Measurements from ENCODE around the gene RNF152.

The RNF152 gene

DNA sequence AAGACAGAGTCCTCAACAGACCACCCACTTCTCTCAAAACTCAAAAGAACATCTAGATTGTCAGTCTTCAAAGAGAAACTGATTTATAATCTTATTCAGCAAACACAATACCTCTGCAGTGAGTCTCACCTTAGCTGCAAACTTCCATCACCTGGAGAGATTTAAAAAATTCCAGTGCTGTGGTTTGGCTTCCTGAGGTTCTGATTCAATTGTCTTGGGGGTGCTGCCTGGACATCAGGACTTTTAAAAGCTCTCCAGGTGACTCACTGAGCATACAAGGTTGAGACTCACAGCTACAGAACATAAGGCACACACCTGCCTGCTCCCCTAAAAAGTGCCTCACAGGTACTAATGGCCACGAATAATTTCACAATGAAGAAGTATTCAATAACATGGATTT lies 40.3 kb downstream of the RNF152 start:
- no peak for DNase-seq

GRCh38 chr18:61851940-61852451 lies 40.8 kb downstream of the RNF152 start:
- no peak for DNase-seq

- DNase-seq, result no peak
These were observed 41.5 kb downstream of the RNF152 start for GRCh38 chr18:61851279-61851678.

DNA sequence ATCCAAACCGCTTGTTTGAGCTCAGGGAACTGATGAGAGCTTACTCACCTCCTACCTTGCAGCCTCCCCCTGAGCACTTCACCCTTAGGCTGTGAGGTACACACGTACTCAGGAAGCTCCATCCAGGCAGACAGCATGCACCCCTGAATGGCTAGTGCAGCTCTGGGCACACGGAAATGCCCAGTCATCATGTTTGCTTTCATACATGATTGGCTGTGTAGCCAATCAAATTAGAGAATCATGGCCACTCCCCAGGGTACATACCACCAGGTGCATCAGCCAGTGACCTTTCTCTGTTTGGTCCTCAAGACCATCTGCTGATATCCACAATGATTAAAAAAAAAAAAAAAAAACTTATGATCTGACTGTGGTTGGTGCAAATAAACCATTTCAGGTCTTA lies 42.1 kb downstream of the RNF152 start:
- no peak for DNase-seq

GRCh38 chr18:61847164-61847791 lies 45.5 kb downstream of the RNF152 start:
- DNase-seq, result no peak

DNA sequence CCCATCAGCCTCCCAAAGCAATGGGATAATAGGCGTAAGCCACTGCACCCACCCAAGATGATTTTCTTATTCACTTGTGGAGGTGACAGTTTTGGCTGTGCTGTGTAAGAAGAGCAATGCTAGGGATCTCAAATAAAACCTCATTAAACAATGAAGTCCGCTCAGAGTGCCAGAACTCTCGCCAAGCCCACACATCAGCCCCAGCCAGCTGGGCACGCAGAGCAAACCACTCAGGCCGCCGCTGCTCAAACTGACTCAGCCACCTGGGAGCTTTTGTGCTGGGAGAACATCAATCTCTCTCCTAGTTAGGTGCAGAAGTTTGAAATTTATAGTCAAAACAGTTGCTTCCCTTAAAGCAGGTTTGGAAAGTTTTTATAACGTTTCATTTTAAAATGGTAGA lies 47.6 kb downstream of the RNF152 start:
- no peak for DNase-seq

- DNase-seq, result no peak
These were observed 48.1 kb downstream of the RNF152 start for GRCh38 chr18:61844726-61845125.

GRCh38 chr18:61842146-61842545 lies 50.7 kb downstream of the RNF152 start:
- no peak for DNase-seq

GRCh38 chr18:61841706-61842105 lies 51.1 kb downstream of the RNF152 start:
- DNase-seq, result no peak

DNA sequence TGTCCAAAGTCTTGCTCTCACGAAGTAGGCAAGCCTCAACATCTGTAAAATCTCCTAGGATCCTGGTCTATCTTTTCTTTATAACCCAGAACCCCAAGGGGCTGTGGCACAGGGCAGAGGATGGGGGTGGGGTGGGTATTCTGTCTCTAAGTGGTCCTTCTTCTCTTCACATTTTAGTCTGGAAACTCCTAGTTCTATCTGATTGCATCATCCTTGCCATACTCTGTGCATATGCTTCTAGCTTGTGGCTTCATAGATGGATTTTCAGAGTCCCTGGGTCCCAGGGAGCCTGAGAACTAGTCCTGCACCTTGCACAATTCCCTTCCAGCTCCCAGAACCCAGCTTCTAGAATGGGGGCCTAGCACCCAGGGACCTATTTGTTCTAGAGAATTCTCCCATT lies 52.5 kb downstream of the RNF152 start:
- DNase-seq, result no peak

- no peak for DNase-seq
These were observed 54.3 kb downstream of the RNF152 start for GRCh38 chr18:61838521-61838920.

- no peak for DNase-seq
These were observed 58.8 kb downstream of the RNF152 start for GRCh38 chr18:61833978-61834377.

DNA sequence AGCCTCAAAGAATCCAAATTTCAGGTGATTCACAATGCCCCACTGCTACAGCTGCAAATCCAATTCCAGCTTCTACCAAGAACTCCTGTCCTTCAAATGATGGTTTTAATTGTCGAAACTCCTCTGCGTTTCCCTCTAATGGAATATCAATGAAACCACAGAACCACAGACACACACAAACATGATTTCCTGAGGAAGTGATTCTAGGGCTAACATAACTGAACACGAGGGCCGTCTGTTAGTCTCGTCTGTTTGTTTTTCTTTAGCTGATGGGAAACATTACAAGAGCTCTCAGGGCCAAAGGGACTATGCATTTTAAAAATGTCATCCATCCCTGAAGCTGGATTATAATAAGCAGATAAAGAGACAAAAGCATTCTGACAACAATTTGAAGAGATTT lies 59.4 kb downstream of the RNF152 start:
- DNase-seq, result peak in 1 of 2 donors; percentile 19

DNA sequence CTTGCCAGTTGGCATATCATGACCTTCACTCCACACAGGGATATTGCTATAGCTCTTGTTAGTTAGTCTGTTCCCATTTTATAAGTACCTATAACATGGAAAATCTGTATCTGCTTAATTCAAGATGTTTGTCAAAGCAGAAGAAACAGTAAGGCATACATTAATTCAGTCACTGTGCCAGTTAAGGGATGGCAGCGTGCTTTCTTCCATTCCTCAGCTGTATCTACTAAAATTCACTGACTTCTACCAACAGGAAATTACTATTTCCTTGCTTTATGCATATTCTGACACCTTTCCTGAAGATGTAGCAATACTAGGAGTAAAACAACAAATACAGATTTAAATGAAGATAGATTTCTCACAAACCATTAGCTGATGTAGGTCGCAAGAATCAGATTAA lies 59.9 kb downstream of the RNF152 start:
- DNase-seq, result no peak

DNA sequence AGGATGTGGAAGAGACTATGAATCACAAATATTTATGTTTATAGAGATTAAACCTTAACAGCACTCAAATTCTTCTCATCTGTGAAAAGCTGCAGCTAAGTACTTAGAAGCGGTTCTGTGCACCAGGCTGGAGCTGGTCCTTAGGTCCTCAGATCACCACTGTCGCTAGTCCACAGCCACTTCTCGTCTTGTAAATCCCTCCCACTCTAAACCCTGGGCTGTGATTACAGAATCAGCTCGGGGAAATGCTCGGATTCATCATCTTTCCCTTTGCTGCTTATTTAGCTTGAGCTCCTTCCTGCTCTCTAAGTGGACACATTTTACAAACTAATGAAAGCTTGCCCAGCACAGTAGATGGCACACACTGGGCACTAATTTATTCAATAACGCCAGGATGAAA lies 61.7 kb downstream of the RNF152 start:
- DNase-seq, result no peak

- DNase-seq, result no peak
These were observed 63.7 kb downstream of the RNF152 start for GRCh38 chr18:61829108-61829507.

DNA sequence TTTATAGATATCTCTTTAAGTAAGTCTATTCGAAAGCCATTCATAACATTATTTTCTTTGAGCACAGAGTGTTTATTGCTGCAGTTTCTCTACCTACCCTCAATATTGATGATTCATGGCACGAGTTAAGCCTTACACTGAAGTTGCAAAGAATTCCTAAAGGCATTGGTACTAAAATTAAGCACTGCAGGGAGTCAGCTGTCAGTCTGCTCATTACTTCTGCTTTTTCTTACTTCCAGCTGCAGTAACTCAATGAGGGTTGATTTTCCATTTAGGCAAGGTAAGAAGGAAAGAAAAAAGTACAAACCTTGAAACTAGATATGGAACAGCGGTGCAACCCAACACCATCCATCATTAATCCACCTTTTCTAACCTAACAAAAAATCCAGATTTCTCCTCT lies 65.2 kb downstream of the RNF152 start:
- no peak for DNase-seq

GRCh38 chr18:61825386-61825785 lies 67.4 kb downstream of the RNF152 start:
- no peak for DNase-seq

GRCh38 chr18:61824733-61825363 lies 68.0 kb downstream of the RNF152 start:
- no peak for DNase-seq

DNA sequence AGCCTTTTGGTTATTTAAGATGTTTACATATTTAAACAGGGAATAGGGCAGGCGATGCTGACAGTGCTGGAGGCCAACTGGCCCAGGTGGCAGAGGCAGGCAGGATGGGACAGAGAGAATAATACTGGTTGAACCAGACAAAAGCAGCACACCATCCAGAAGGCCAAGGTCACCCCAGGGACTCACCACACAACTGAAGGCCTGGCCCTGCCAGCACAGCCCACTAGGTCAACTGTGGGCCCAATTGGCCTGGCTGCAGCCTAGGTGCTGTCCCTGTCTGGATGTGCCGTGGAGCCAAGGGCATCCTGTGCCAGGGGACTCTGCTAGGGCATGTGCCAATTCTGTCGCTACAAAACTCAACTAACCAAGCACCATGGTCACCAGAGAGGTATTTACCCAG lies 69.2 kb downstream of the RNF152 start:
- no peak for DNase-seq

GRCh38 chr18:61822879-61823278 lies 69.9 kb downstream of the RNF152 start:
- DNase-seq, result no peak

- DNase-seq, result no peak
These were observed 71.1 kb downstream of the RNF152 start for GRCh38 chr18:61821748-61822147.

DNA sequence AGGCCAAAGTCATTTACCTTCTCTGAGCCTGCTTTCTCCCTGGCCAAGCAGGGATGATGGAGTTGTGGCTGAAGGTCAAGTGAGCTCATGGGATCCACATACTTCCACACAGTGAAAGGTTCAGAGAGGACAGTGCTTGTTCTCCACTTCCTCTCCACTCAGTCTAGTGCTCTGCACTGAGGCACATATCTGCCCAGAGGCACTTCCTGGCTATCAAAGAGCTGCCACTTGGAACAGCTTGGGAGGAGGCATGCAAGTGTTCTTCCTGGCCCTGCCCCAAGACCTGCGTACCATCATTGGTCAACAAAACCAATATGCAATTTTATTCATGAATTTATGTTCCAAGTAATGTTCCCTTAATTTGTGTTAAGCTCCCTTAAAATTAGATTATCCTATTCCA lies 71.9 kb downstream of the RNF152 start:
- no peak for DNase-seq

DNA sequence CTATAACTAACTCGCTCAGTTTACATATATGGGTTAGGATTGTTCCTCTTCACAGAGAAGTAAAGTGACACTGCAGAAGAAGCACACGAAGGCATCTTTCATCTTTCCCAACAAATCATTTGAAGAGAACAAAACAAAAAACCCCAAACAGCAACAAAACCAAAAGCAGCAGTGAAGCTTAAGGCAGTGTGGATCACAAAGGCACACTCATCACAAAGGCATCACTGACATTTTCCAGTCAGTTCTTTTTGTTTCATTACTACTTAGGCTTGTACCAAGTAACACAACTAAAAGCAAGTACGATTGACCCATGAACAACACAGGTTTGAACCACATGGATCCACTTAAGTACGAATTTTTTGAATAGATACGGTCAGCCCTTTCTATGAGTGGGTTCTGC lies 75.7 kb downstream of the RNF152 start:
- DNase-seq, result no peak

DNA sequence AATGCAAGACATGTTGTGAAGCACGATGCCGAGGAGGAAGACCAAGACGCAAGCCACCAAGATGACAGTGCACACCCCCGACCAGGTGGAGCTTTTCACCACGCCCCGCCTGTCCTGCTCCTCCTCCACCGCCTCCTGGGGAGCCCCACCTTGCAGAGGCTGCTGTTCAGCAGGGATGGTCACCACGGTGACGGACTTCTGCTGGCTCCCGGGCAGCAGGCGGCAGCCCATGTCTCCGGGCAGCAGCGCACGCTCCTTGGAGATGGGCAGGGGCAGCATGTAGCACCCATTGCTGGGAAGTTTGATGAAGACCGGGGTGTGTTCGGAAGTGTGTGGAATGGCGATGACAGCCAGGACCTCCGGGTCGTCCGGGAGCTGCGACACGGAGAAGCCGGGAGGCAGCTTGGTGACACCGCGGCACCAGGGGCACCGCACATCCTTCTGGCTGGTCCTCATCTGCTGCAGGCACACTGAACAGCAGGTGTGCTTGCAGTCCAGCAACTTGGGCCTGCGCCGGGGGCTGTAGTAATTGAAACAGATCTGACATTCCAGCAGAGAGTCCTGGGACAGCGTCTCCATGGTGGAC lies 76.8 kb downstream of the RNF152 start:
- no peak for DNase-seq

Measured in CD4-positive, alpha-beta T cell treated with Interleukin-1 beta for 1 hour (primary cell).